Measurements from ENCODE around the gene PTPN1. TPM values are rescaled to one million over a fixed set of nuclear protein-coding genes. Genes with fewer than 3 reads are reported as not detected.
"Not testable (repeated sequence)": the region's sequence is repeated elsewhere in the genome, so short reads cannot be mapped to it uniquely, and the experiment has no call there.

PTPN1 gene
- total RNA-seq, 1 donor from 2014 or later: 58.8 TPM

- DNase-seq (ENCODE audit: extremely low read depth, low read depth, low spot score): no peak
Observed at GRCh38 chr20:50478162-50478990, 31.8 kb upstream of the PTPN1 start.

GRCh38 chr20:50481741-50482140, 28.4 kb upstream of the PTPN1 start:
- DNase-seq (ENCODE audit: extremely low read depth, low read depth, low spot score): no peak

- DNase-seq (ENCODE audit: extremely low read depth, low read depth, low spot score): no peak
Observed at GRCh38 chr20:50482396-50482981, 27.7 kb upstream of the PTPN1 start.

- DNase-seq (ENCODE audit: extremely low read depth, low read depth, low spot score): no peak
Observed at GRCh38 chr20:50484271-50484976, 25.8 kb upstream of the PTPN1 start.

- no peak for DNase-seq (ENCODE audit: extremely low read depth, low read depth, low spot score)
Observed at GRCh38 chr20:50487397-50487796, 22.8 kb upstream of the PTPN1 start.

- no peak for DNase-seq (ENCODE audit: extremely low read depth, low read depth, low spot score)
Observed at GRCh38 chr20:50488236-50488806, 21.9 kb upstream of the PTPN1 start.

GRCh38 chr20:50491168-50491567, 19.0 kb upstream of the PTPN1 start:
- no peak for DNase-seq (ENCODE audit: extremely low read depth, low read depth, low spot score)

GRCh38 chr20:50491926-50492634, 18.1 kb upstream of the PTPN1 start:
- DNase-seq (ENCODE audit: extremely low read depth, low read depth, low spot score): no peak

GRCh38 chr20:50493881-50494253, 16.3 kb upstream of the PTPN1 start:
- no peak for DNase-seq (ENCODE audit: extremely low read depth, low read depth, low spot score)

- no peak for DNase-seq (ENCODE audit: extremely low read depth, low read depth, low spot score)
Observed at GRCh38 chr20:50494428-50494827, 15.8 kb upstream of the PTPN1 start.

GRCh38 chr20:50496773-50497385, 13.3 kb upstream of the PTPN1 start:
- no peak for DNase-seq (ENCODE audit: extremely low read depth, low read depth, low spot score)

GRCh38 chr20:50498071-50498776, 12.0 kb upstream of the PTPN1 start:
- no peak for DNase-seq (ENCODE audit: extremely low read depth, low read depth, low spot score)

GRCh38 chr20:50499938-50500337, 10.2 kb upstream of the PTPN1 start:
- DNase-seq (ENCODE audit: extremely low read depth, low read depth, low spot score): no peak

- no peak for DNase-seq (ENCODE audit: extremely low read depth, low read depth, low spot score)
Observed at GRCh38 chr20:50501972-50502745, 8.0 kb upstream of the PTPN1 start.

GRCh38 chr20:50504231-50504823, 5.9 kb upstream of the PTPN1 start:
- DNase-seq (ENCODE audit: extremely low read depth, low read depth, low spot score): no peak

GRCh38 chr20:50506270-50506579, 4.0 kb upstream of the PTPN1 start:
- DNase-seq (ENCODE audit: extremely low read depth, low read depth, low spot score): no peak

GRCh38 chr20:50507745-50508144, 2.4 kb upstream of the PTPN1 start:
- not testable (repeated sequence) for DNase-seq (ENCODE audit: extremely low read depth, low read depth, low spot score)

GRCh38 chr20:50508171-50508755, 1.9 kb upstream of the PTPN1 start:
- DNase-seq (ENCODE audit: extremely low read depth, low read depth, low spot score): no peak

Data from glomerular endothelial cell (primary cell).